ENCODE data around the gene SAP25.

GRCh38 chr7:100544967-100545359 lies 28.7 kb downstream of the SAP25 start:
- TF ChIP-seq CTCF (IDR thresholded peaks at IDR 0.05) (no peak), GATA2 (CRISPR knock-in tag; IDR thresholded peaks at IDR 0.05) (no peak), RAD21 (IDR thresholded peaks at IDR 0.05; ENCODE audit: low read length) (no peak), SIN3A (IDR thresholded peaks at IDR 0.05; ENCODE audit: borderline replicate concordance, low read depth, low read length) (no peak), RCOR1 (IDR thresholded peaks at IDR 0.05; ENCODE audit: low read length) (no peak), REST (IDR thresholded peaks at IDR 0.05; ENCODE audit: low read depth, low read length) (no peak)
- TF ChIP-seq, protein P1, sequence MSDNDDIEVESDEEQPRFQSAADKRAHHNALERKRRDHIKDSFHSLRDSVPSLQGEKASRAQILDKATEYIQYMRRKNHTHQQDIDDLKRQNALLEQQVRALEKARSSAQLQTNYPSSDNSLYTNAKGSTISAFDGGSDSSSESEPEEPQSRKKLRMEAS (IDR thresholded peaks at IDR 0.05; ENCODE audit: low read depth): no peak

All from SK-N-SH (cell line).